DOHH2 (cell line): ENCODE results near the gene SYTL2.

Experiments
- H3F3A ChIP-seq: fragments of 200-600 bp; sonication (generic), shearing (Covaris generic); 2 replicates; pipeline ENCODE4 v1.6.0; 2016; ENCODE audit warnings: antibody characterized with exemption, mild to moderate bottlenecking; ENCODE audit not compliant: control insufficient read depth, insufficient read depth
- H3K27ac ChIP-seq: fragments of 200-600 bp; sonication (generic); 2 replicates; pipeline ENCODE4 v1.5.1; 2014; ENCODE audit warnings: low read depth, mild to moderate bottlenecking, low read length, moderate library complexity
- H3K27me3 ChIP-seq: fragments of 200-600 bp; sonication (generic); 2 replicates; pipeline ENCODE4 v1.6.1; 2014; ENCODE audit warnings: mild to moderate bottlenecking, low read length, mixed read lengths; ENCODE audit not compliant: control insufficient read depth
- H3K36me3 ChIP-seq: fragments of 200-600 bp; sonication (generic); 2 replicates; pipeline ENCODE4 v1.6.1; 2014; ENCODE audit warnings: mild to moderate bottlenecking, low read length, moderate library complexity, mixed read lengths; ENCODE audit not compliant: control insufficient read depth
- H3K4me1 ChIP-seq: fragments of 200-600 bp; sonication (generic); 2 replicates; pipeline ENCODE4 v1.6.1; 2014; ENCODE audit warnings: mild to moderate bottlenecking, low read length, mixed read lengths; ENCODE audit not compliant: control insufficient read depth
- H3K4me2 ChIP-seq: fragments of 200-600 bp; sonication (generic); 2 replicates; pipeline ENCODE4 v1.6.0; 2014; ENCODE audit warnings: mild to moderate bottlenecking, low read length, moderate library complexity
- H3K4me3 ChIP-seq: fragments of 200-600 bp; sonication (generic); 2 replicates; pipeline ENCODE4 v1.5.1; 2014; ENCODE audit warnings: mild to moderate bottlenecking, low read length, mixed read lengths
- H3K79me2 ChIP-seq: fragments of 200-600 bp; sonication (generic); 2 replicates; pipeline ENCODE4 v1.6.1; 2014; ENCODE audit warnings: mild to moderate bottlenecking, low read length, mixed read lengths; ENCODE audit not compliant: control insufficient read depth
- H3K9me2 ChIP-seq: fragments of 200-600 bp; sonication (generic); replicated peaks from 2 replicates; pipeline ENCODE4 v1.6.1; 2014; ENCODE audit warnings: mild to moderate bottlenecking, low read length, mixed read lengths; ENCODE audit not compliant: control insufficient read depth
- H3K9me3 ChIP-seq: fragments of 200-600 bp; sonication (generic); 2 replicates; pipeline ENCODE4 v1.6.1; 2014; ENCODE audit warnings: antibody characterized with exemption, low read length, mixed read lengths; ENCODE audit not compliant: control insufficient read depth, insufficient read depth
- H4K20me1 ChIP-seq: fragments of 200-600 bp; sonication (generic); 2 replicates; pipeline ENCODE4 v1.6.0; 2014; ENCODE audit warnings: low read depth, mild to moderate bottlenecking, antibody characterized with exemption, low read length, moderate library complexity; ENCODE audit not compliant: control insufficient read depth, insufficient read depth
- EZH2phosphoT487 ChIP-seq: fragments of 200-600 bp; sonication (generic); IDR thresholded peaks from 2 replicates; pipeline ENCODE4 v1.6.1; 2017; ENCODE audit warnings: borderline replicate concordance, mild to moderate bottlenecking, antibody characterized with exemption, low read length, moderate library complexity, mixed read lengths
- TF ChIP-seq, protein P1 (sequence below): fragments of 200-600 bp; sonication (generic); IDR thresholded peaks from one replicate; pipeline ENCODE4 v1.5.1; 2014; ENCODE audit warnings: antibody characterized with exemption, mild to moderate bottlenecking, low read depth, low read length; ENCODE audit not compliant: poor library complexity, severe bottlenecking

SYTL2 gene

DNA sequence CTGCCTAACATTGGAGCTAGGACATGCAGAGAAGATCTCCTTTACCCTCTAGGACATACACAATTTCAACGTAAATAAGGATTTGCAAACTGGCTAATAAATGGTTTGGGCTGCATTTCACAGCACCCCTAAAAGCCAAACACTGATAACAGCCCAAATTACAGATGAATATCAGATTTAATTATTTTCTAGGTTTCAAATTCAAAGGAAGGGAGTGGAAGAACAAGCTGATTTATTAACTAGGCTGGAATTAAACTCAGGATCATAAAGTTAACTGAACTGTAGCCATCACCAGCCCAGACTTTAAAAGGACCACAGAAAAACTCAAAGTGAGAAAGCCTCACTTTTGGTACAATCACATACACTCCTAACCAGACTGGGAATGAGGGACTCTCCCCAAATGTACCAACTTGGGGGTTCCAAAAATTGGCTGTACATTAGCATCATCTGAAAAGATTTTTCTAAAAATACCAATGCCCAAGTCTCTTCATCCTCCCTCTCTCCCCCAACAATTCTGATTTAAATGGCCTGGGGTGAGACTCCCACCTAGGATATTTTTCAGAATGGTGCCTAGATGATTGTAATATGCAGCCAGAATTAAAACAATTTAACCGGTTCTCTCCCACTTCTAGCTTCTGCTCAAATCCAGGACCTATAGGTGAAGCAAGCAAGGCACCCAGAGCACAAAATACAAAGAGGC is 43.5 kb downstream of the SYTL2 start:
- no peak overlapping the region for H3K27ac ChIP-seq

DNA sequence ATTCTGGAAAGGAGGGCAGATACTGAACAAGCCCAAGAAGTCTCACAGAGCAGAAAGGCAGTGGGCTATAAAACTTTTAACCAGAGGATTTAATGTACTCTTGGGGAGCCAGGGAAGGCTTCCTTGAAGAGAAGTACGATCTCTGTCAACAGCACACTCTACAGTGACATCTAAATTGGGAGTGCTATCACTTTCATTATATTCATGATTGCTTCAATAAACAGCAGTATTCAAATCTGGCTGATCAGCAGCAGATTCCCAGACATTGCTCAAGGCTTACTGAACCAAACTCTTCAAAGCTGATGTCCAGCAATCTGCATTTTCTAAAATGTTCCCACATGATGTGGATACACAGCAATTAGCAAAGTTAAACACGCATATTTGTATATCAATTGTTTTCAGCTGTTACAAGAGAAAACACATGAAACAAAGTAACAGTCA is 44.2 kb downstream of the SYTL2 start:
- Histone ChIP-seq H3F3A (no peaks in the 10 kb centered on the region), H3K4me3 (no peak overlapping the region), H3K9me2 (no peaks in the 10 kb centered on the region), H3K27ac (no peak overlapping the region), H4K20me1 (no peaks in the 10 kb centered on the region), H3K36me3 (no peaks in the 10 kb centered on the region), H3K9me3 (no peaks in the 10 kb centered on the region), H3K4me2 (no peak overlapping the region), H3K4me1 (no peaks in the 10 kb centered on the region), H3K27me3 (no peaks in the 10 kb centered on the region), H3K79me2 (no peaks in the 10 kb centered on the region)
- no peak for TF ChIP-seq EZH2phosphoT487
- TF ChIP-seq, protein P1, sequence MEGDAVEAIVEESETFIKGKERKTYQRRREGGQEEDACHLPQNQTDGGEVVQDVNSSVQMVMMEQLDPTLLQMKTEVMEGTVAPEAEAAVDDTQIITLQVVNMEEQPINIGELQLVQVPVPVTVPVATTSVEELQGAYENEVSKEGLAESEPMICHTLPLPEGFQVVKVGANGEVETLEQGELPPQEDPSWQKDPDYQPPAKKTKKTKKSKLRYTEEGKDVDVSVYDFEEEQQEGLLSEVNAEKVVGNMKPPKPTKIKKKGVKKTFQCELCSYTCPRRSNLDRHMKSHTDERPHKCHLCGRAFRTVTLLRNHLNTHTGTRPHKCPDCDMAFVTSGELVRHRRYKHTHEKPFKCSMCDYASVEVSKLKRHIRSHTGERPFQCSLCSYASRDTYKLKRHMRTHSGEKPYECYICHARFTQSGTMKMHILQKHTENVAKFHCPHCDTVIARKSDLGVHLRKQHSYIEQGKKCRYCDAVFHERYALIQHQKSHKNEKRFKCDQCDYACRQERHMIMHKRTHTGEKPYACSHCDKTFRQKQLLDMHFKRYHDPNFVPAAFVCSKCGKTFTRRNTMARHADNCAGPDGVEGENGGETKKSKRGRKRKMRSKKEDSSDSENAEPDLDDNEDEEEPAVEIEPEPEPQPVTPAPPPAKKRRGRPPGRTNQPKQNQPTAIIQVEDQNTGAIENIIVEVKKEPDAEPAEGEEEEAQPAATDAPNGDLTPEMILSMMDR: no peak

More for the DNA sequence above, 43.5 kb downstream of the SYTL2 start:
- Histone ChIP-seq H3K4me1 (no peaks in the 10 kb centered on the region), H3K36me3 (no peaks in the 10 kb centered on the region), H3K9me2 (no peaks in the 10 kb centered on the region), H3K9me3 (no peaks in the 10 kb centered on the region), H3K4me3 (no peak overlapping the region), H3K27me3 (no peaks in the 10 kb centered on the region), H3F3A (no peaks in the 10 kb centered on the region), H4K20me1 (no peaks in the 10 kb centered on the region), H3K79me2 (no peaks in the 10 kb centered on the region), H3K4me2 (no peak overlapping the region)
- no peak for TF ChIP-seq EZH2phosphoT487
- TF ChIP-seq, protein P1: no peak

DNA sequence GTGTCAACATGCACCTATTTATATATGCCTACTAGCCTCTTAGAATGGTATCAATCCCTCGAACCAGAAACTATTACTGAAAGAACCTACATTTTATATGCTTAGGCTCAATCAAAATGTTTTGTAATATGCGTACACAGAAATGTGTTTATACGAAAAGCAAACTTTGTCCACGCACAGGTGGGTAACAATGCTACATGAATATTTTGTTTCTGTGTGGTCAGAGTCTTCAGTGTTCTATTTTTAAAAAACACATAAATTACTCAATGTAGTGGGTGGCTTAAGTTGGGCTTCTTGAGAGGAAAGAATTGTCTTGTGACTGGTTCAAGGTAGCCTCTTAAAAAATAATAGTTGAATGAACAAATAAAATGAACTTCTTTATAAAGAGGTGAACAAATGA is 46.1 kb downstream of the SYTL2 start:
- Histone ChIP-seq H3K79me2 (no peaks in the 10 kb centered on the region), H4K20me1 (no peaks in the 10 kb centered on the region), H3K4me2 (no peak overlapping the region), H3K9me2 (no peaks in the 10 kb centered on the region), H3F3A (no peaks in the 10 kb centered on the region), H3K27ac (no peak overlapping the region), H3K4me3 (no peak overlapping the region), H3K4me1 (no peaks in the 10 kb centered on the region), H3K27me3 (no peaks in the 10 kb centered on the region), H3K9me3 (no peaks in the 10 kb centered on the region), H3K36me3 (no peaks in the 10 kb centered on the region)
- TF ChIP-seq, protein P1: no peak
- no peak for TF ChIP-seq EZH2phosphoT487
